Measurements from ENCODE around the gene TCF25.

DNA sequence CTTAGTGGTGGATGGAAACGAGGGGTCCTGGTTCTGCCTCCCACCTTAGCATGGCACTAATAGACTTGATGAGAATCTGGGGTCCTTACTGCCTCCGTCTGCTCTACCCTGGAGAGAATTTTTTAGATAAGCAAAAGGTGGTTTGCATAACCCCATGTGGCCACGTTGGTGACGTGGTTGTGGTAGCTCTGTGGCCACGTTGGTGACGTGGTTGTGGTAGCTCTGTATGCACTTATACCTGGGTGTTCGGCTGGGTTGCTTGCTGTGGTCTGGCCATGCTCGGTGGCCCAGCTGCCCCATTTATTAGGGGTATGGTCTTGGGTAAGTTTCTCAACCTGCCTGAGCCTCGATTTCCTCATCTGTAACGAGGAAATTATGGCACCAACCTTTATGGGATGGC is 32.1 kb upstream of the TCF25 start:
- TF ChIP-seq, protein P1, sequence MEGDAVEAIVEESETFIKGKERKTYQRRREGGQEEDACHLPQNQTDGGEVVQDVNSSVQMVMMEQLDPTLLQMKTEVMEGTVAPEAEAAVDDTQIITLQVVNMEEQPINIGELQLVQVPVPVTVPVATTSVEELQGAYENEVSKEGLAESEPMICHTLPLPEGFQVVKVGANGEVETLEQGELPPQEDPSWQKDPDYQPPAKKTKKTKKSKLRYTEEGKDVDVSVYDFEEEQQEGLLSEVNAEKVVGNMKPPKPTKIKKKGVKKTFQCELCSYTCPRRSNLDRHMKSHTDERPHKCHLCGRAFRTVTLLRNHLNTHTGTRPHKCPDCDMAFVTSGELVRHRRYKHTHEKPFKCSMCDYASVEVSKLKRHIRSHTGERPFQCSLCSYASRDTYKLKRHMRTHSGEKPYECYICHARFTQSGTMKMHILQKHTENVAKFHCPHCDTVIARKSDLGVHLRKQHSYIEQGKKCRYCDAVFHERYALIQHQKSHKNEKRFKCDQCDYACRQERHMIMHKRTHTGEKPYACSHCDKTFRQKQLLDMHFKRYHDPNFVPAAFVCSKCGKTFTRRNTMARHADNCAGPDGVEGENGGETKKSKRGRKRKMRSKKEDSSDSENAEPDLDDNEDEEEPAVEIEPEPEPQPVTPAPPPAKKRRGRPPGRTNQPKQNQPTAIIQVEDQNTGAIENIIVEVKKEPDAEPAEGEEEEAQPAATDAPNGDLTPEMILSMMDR (IDR thresholded peaks at IDR 0.05 in 4 of 5, conservative IDR thresholded peaks at IDR 0.05 in 1 of 5) = no peak
- TF ChIP-seq POLR2A (IDR thresholded peaks at IDR 0.05) = no peak

Measured in gastrocnemius medialis (tissue), 4 donors.